ENCODE measurements around the gene MAPK8IP1. TPM values are rescaled to one million over a fixed set of nuclear protein-coding genes. Genes with fewer than 3 reads are reported as not detected.

The MAPK8IP1 gene
- total RNA-seq, 1 donor from 2014 or later, result 6.0 TPM

DNA sequence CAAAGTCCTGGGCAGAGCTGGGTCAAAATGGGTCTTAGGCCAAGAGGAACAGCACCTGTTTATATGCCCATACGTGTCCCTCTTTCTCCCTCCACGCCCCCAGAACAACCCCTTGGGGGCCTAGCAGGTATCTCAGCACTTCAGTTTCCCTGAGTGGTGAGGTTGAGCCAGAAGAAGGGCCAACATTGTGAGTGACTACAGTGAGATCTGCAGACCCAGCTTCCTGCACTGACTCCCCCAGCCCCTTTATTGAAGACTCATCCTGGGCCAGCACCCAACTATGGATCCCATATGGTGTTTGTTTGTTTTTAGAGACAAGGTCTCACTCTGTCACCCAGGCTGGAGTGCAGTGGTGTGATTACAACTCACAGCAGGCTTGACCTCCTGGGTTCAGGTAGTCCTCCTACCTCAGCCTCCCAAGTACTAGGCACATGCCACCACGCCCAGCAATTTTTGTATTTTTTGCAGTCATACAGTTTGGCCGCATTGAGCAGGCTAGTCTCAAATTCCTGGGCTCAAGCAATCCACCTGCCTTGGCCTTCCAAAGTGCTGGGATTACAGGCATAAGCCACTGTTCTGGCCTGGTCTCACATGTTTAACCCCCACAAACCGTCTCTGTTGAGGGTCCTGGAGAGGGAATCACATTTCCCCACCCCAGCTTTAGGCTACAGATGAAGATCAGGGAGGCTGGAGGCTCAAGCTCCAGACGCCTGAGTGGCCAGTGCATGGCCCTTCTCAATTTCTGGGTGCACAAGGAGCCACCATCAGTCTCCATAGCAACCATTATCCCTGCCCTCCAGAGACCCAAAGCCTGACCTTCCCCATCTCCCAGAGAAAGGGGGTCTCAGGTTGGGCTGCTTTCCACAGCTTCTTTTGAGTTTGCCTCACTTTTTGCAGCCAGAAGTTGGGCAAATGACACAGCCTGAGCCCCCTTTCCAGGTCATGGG, 35.4 kb downstream of the MAPK8IP1 start:
- Histone ChIP-seq H3K27me3 (peaks cover 17% of the 10 kb centered on the region), H3K27ac (no peak overlapping the region), H3K4me1 (peaks cover 11 to 21% of the 10 kb centered on the region in 2 donors), H3K36me3 (peaks cover 0 to 3% of the 10 kb centered on the region in 2 donors), H3K4me3 (no peak overlapping the region), H3K9me3 (no peaks in the 10 kb centered on the region)
- TF ChIP-seq, protein P1, sequence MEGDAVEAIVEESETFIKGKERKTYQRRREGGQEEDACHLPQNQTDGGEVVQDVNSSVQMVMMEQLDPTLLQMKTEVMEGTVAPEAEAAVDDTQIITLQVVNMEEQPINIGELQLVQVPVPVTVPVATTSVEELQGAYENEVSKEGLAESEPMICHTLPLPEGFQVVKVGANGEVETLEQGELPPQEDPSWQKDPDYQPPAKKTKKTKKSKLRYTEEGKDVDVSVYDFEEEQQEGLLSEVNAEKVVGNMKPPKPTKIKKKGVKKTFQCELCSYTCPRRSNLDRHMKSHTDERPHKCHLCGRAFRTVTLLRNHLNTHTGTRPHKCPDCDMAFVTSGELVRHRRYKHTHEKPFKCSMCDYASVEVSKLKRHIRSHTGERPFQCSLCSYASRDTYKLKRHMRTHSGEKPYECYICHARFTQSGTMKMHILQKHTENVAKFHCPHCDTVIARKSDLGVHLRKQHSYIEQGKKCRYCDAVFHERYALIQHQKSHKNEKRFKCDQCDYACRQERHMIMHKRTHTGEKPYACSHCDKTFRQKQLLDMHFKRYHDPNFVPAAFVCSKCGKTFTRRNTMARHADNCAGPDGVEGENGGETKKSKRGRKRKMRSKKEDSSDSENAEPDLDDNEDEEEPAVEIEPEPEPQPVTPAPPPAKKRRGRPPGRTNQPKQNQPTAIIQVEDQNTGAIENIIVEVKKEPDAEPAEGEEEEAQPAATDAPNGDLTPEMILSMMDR (IDR thresholded peaks at IDR 0.05), result no peak
- no peak for DNase-seq (ENCODE audit: low spot score in 2 of 2)
- intact Hi-C loops (cut with DNase I), result no loop called here

DNA sequence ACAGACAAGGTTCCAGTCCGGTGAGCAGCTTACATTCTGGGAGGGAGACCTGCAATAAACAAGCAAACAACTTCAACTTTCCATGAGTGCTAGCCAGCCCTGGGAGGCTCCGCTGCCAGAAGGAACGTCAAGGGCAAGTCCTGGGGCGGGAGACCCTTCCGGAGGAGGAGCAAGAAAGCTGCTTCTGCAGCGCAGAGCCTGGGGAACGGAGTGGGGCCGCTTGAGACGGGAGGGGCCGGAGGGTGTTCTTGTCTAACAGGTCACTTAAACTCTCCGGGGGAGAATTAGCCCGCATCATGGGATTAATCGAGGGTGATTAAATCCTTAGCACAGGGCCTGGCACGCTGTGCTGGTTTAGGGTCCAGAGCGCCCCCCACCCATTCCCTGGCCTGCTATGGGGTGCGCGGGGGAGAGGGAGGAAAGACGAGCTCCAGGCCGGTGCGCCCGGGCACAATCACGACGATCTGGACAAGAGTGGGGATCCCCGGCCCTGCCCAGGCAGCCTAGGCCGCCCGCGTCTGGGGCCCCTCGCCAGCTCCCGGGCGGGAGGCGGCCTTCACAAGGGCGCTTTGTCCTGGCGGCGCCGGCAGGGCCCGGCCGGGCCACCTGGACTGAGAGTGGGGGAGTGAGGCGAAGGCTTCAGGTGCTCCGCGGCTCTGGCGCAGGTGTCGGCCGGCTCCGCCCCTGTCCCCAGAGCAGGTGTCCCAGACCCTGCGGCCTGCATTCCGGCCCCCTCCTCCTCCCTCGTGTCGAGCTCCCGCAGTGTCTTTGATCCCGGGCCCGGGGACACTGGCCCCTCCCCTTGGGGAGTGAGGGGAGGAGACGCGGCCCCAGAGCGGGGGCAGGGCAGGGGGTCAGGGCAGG, 36.3 kb downstream of the MAPK8IP1 start:
- intact Hi-C loops (cut with DNase I), result no loop called here
- Histone ChIP-seq H3K27me3 (peaks cover 17% of the 10 kb centered on the region), H3K4me1 (peaks cover 11 to 13% of the 10 kb centered on the region in 2 donors), H3K4me3 (peak overlapping the region; percentile 52 to 57), H3K9me3 (no peaks in the 10 kb centered on the region), H3K36me3 (no peaks in the 10 kb centered on the region), H3K27ac (no peak overlapping the region)
- TF ChIP-seq, protein P1 (IDR thresholded peaks at IDR 0.05), result no peak
- DNase-seq (ENCODE audit: low spot score in 2 of 2), result no peak

DNA sequence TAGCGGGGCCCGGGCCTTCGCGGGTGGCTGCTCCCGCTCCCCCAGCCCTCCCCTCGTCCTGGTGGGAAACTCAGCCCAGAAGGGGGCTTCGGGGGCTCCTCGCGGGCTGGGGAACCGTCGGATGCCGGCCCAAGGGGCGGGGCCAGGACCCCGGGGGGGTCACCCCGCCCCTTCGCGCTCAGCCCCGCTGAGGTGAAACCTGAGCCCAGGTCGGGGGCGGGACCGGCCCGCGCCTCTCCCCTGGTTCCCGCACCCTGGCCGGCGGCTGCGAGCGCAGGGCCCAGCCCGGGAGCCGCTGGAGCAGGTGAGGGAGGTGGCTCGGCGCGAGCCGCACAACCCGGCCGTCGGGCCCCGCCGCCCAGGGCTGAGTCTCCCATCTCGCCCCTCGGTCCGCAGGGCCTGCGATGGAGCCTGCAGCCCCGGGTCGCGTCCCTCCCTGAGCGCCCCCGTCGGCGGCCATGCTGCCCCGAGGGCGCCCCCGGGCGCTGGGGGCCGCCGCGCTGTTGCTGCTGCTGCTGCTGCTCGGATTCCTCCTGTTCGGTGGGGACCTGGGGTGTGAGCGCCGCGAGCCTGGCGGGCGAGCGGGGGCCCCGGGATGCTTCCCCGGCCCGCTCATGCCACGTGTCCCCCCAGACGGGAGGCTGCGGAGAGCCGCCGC, 37.1 kb downstream of the MAPK8IP1 start, which contains the start of gene LARGE2:
TSS of gene LARGE2 (plus strand) at position 232 of the 658 bp plus-strand sequence. CDS start at position 459, 227 bp downstream.
- H3K4me3 ChIP-seq, result peak within 1 kb of the TSS; percentile 52 to 57
- H3K4me1 ChIP-seq, result peaks cover 11 to 12% of the 10 kb centered on the region in 2 donors
- H3K27ac ChIP-seq, result no peak within 1 kb of the TSS
- H3K36me3 ChIP-seq, result no peaks in the 10 kb centered on the region
- intact Hi-C loops (cut with DNase I), result no loop called here
- TF ChIP-seq, protein P1 (IDR thresholded peaks at IDR 0.05), result no peak
- DNase-seq (ENCODE audit: low spot score in 2 of 2), result no peak
- H3K9me3 ChIP-seq, result no peaks in the 10 kb centered on the region
- H3K27me3 ChIP-seq, result peaks cover 17% of the 10 kb centered on the region

DNA sequence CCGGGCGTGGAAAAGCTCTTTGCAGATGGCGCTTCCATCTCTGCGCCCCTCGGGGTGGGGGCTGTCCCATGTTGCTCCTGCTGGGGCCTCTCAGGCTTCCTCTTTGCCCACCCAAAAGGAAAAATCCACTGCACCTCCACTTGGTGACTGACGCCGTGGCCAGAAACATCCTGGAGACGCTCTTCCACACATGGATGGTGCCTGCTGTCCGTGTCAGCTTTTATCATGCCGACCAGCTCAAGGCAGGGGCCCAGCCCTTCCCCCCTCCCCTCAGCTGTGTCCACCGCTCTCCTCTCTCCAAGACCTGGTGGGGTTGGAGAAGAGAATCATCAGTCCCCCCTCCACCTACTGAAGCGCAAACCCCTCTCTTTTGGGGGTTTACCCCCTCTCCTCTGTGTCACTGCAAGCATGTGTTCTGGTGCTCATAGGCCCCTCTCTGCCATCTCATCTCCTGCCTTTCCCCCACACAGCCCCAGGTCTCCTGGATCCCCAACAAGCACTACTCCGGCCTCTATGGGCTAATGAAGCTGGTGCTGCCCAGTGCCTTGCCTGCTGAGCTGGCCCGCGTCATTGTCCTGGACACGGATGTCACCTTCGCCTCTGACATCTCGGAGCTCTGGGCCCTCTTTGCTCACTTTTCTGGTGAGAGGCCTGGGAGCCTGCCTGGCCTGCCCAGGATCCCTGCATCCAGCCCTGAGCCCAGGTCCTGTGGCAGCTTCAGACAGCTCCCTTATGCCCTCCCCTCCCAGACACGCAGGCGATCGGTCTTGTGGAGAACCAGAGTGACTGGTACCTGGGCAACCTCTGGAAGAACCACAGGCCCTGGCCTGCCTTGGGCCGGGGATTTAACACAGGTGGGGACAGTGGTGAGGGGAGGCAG, 38.8 kb downstream of the MAPK8IP1 start:
- TF ChIP-seq, protein P1 (IDR thresholded peaks at IDR 0.05), result no peak
- intact Hi-C loops (cut with DNase I), result no loop called here
- peaks cover 11 to 12% of the 10 kb centered on the region in 2 donors for H3K4me1 ChIP-seq
- H3K4me3 ChIP-seq, result no peak overlapping the region
- H3K9me3 ChIP-seq, result no peaks in the 10 kb centered on the region
- H3K36me3 ChIP-seq, result no peaks in the 10 kb centered on the region
- H3K27ac ChIP-seq, result no peak overlapping the region
- DNase-seq (ENCODE audit: low spot score in 2 of 2), result peak in 1 of 2 donors; percentile 58
- peaks cover 17% of the 10 kb centered on the region for H3K27me3 ChIP-seq
